OCI-LY1 (cell line): ENCODE measurements around the gene IGSF9B.

Experiments
- H2AFZ ChIP-seq: fragments of 200-600 bp; sonication (generic), shearing (Covaris generic); 2 replicates; pipeline ENCODE4 v1.6.0; 2014; ENCODE audit warnings: antibody characterized with exemption, mild to moderate bottlenecking, low read length
- H3F3A ChIP-seq: fragments of 200-600 bp; sonication (generic), shearing (Covaris generic); 2 replicates; pipeline ENCODE4 v1.6.0; 2014; ENCODE audit warnings: mild to moderate bottlenecking, antibody characterized with exemption, low read length, moderate library complexity; ENCODE audit not compliant: insufficient read depth
- H3K27ac ChIP-seq: fragments of 200-600 bp; sonication (generic); 2 replicates; pipeline ENCODE4 v1.5.1; 2014; ENCODE audit warnings: low read length, mixed run types, mild to moderate bottlenecking, low read depth; ENCODE audit not compliant: poor library complexity, severe bottlenecking
- H3K27me3 ChIP-seq: fragments of 200-600 bp; sonication (generic); 2 replicates; pipeline ENCODE4 v1.6.0; 2014; ENCODE audit warnings: antibody characterized with exemption, mild to moderate bottlenecking, low read length, moderate library complexity; ENCODE audit not compliant: insufficient read depth
- H3K36me3 ChIP-seq: fragments of 200-600 bp; sonication (generic); 2 replicates; pipeline ENCODE4 v1.6.1; 2014; ENCODE audit warnings: mild to moderate bottlenecking, antibody characterized with exemption, low read length, moderate library complexity, mixed read lengths; ENCODE audit not compliant: insufficient read depth
- H3K4me1 ChIP-seq: fragments of 200-600 bp; sonication (generic); 2 replicates; pipeline ENCODE4 v1.5.1; 2014; ENCODE audit warnings: mild to moderate bottlenecking, low read length, moderate library complexity; ENCODE audit not compliant: insufficient read depth, severe bottlenecking
- H3K4me2 ChIP-seq: fragments of 200-600 bp; sonication (generic), shearing (Covaris generic); 2 replicates; pipeline ENCODE4 v1.6.1; 2014; ENCODE audit warnings: low read length
- H3K4me3 ChIP-seq: fragments of 200-600 bp; sonication (generic); 2 replicates; pipeline ENCODE4 v1.5.1; 2014; ENCODE audit warnings: low read length, low read depth, mild to moderate bottlenecking, mixed read lengths; ENCODE audit not compliant: poor library complexity, severe bottlenecking
- H3K79me2 ChIP-seq: fragments of 200-600 bp; shearing (Covaris generic); 2 replicates; pipeline ENCODE4 v1.6.1; 2016; ENCODE audit warnings: mixed run types, low read length, mixed read lengths; ENCODE audit not compliant: insufficient read depth
- H3K9ac ChIP-seq: fragments of 200-600 bp; sonication (generic), shearing (Covaris generic); 2 replicates; pipeline ENCODE4 v1.6.1; 2014; ENCODE audit warnings: mild to moderate bottlenecking, low read length, mixed read lengths
- H3K9me2 ChIP-seq: fragments of 200-600 bp; sonication (generic), shearing (Covaris generic); 2 replicates; pipeline ENCODE4 v1.6.1; 2014; ENCODE audit warnings: low read depth, mild to moderate bottlenecking, low read length, mixed read lengths
- H3K9me3 ChIP-seq: fragments of 200-600 bp; shearing (Covaris generic); 2 replicates; pipeline ENCODE4 v1.6.1; 2014; ENCODE audit warnings: low read length, mixed read lengths
- H4K20me1 ChIP-seq: fragments of 200-600 bp; sonication (generic), shearing (Covaris generic); 2 replicates; pipeline ENCODE4 v1.6.0; 2016; ENCODE audit warnings: mild to moderate bottlenecking, low read length; ENCODE audit not compliant: insufficient read depth
- EZH2 ChIP-seq: fragments of 200-600 bp; sonication (generic), shearing (Covaris generic); IDR thresholded peaks from 2 replicates; pipeline ENCODE4 v1.8.0; 2017; ENCODE audit warnings: borderline replicate concordance, mixed run types, mild to moderate bottlenecking, antibody characterized with exemption, low read length, moderate library complexity, mixed read lengths
- TF ChIP-seq, protein P1 (sequence below): fragments of 200-600 bp; sonication (generic), shearing (Covaris generic); IDR thresholded peaks from 2 replicates; pipeline ENCODE4 v1.5.1; 2017; ENCODE audit warnings: mild to moderate bottlenecking, antibody characterized with exemption, low read length, moderate library complexity, mixed read lengths

The IGSF9B gene

DNA sequence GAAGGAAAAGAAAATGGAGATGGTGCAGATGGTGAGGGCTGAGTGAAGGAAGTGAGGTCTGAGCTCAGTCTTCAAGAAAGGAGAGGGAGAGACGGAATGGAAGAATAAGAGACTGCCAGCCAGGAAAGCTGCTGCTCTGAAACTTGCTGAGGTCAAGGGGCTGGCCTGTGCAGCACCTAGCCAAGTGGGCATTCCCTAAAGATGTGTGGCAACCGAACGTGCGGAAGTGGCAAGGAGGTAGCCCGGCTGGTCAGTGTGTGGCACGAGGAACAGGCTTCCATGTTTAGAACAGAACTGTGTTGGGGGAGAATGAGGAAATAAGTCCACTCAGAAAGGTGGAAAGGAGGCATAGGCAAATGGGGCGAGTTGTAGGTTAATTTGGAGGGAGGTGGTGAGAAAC lies 7.6 kb upstream of the IGSF9B start:
- Histone ChIP-seq H2AFZ (no peak overlapping the region), H3K27ac (no peak overlapping the region), H3K4me3 (no peak overlapping the region), H3K9me2 (no peaks in the 10 kb centered on the region), H4K20me1 (no peaks in the 10 kb centered on the region), H3F3A (no peaks in the 10 kb centered on the region), H3K9ac (no peak overlapping the region), H3K27me3 (no peaks in the 10 kb centered on the region), H3K9me3 (no peaks in the 10 kb centered on the region), H3K79me2 (no peaks in the 10 kb centered on the region), H3K36me3 (no peaks in the 10 kb centered on the region), H3K4me2 (no peak overlapping the region), H3K4me1 (no peaks in the 10 kb centered on the region)
- TF ChIP-seq EZH2 = no peak
- TF ChIP-seq, protein P1, sequence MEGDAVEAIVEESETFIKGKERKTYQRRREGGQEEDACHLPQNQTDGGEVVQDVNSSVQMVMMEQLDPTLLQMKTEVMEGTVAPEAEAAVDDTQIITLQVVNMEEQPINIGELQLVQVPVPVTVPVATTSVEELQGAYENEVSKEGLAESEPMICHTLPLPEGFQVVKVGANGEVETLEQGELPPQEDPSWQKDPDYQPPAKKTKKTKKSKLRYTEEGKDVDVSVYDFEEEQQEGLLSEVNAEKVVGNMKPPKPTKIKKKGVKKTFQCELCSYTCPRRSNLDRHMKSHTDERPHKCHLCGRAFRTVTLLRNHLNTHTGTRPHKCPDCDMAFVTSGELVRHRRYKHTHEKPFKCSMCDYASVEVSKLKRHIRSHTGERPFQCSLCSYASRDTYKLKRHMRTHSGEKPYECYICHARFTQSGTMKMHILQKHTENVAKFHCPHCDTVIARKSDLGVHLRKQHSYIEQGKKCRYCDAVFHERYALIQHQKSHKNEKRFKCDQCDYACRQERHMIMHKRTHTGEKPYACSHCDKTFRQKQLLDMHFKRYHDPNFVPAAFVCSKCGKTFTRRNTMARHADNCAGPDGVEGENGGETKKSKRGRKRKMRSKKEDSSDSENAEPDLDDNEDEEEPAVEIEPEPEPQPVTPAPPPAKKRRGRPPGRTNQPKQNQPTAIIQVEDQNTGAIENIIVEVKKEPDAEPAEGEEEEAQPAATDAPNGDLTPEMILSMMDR = no peak

DNA sequence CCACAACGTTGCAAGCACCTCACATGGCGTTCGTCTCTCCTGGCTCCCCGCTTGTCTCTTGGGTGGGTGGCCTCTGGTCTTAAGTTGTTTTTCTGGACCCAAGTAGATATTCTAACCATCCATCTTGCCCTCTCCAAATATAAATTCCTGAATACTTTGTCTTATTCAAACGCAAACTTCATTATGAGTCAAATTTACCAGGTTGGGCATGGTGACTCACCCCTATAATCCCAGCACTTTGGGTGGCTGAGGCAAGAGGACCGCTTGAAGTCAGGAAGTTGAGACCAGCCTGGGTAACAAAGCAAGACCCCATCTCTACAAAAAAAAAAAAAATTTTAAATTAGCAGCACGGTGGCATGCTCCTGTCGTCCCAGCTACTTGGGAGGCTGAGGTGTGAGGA lies 5.1 kb upstream of the IGSF9B start:
- no peaks in the 10 kb centered on the region for H3K9me2 ChIP-seq

DNA sequence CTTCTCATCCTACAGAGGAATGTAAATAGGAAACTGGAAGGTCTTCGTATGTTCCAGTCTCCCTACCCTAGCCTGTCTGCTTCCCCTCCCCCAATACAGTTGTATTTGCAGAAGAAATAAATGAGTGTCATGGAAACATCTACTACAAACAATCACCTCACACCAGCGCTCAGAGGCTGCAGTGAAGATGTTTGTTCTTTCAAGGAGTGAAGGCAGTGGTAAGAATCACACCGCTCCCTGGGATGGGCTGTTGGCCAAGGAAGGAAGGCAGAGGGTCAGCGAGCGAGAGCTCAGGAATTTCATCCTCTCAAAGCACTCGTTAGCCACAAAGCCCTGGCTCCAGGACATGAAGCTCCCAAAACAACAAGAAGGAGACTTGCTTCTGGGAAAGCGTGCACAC lies 1.1 kb upstream of the IGSF9B start:
- Histone ChIP-seq H3K9ac (no peak overlapping the region), H4K20me1 (no peaks in the 10 kb centered on the region), H3K9me3 (no peaks in the 10 kb centered on the region), H3K4me1 (no peaks in the 10 kb centered on the region), H3K4me2 (no peak overlapping the region), H2AFZ (no peak overlapping the region), H3F3A (no peaks in the 10 kb centered on the region), H3K36me3 (no peaks in the 10 kb centered on the region), H3K9me2 (no peaks in the 10 kb centered on the region), H3K27ac (no peak overlapping the region), H3K79me2 (no peaks in the 10 kb centered on the region), H3K4me3 (no peak overlapping the region), H3K27me3 (no peaks in the 10 kb centered on the region)
- TF ChIP-seq EZH2 = no peak
- TF ChIP-seq, protein P1 = no peak

More for the DNA sequence above, 5.1 kb upstream of the IGSF9B start:
- H3K9ac ChIP-seq = no peak overlapping the region
- no peaks in the 10 kb centered on the region for H3K79me2 ChIP-seq
- H2AFZ ChIP-seq = no peak overlapping the region
- H3K9me3 ChIP-seq = no peaks in the 10 kb centered on the region
- no peak overlapping the region for H3K27ac ChIP-seq
- H3K4me1 ChIP-seq = no peaks in the 10 kb centered on the region
- H3K4me2 ChIP-seq = no peak overlapping the region
- no peaks in the 10 kb centered on the region for H3K36me3 ChIP-seq
- H4K20me1 ChIP-seq = no peaks in the 10 kb centered on the region
- no peaks in the 10 kb centered on the region for H3F3A ChIP-seq
- TF ChIP-seq, protein P1 = no peak
- no peak for TF ChIP-seq EZH2
- H3K27me3 ChIP-seq = no peaks in the 10 kb centered on the region
- no peak overlapping the region for H3K4me3 ChIP-seq
